Measurements from ENCODE around the gene FOXL1.

GRCh38 chr16:86534779-86535615, 43.4 kb upstream of the FOXL1 start:
- TF ChIP-seq POLR2AphosphoS5 (IDR thresholded peaks at IDR 0.05; ENCODE audit: borderline replicate concordance, low read depth, low read length): no peak
- no peak for TF ChIP-seq EZH2 (IDR thresholded peaks at IDR 0.05)
